Lower leg skin (tissue), 4 donors: ENCODE data around the gene TMEM129. TPM values are rescaled to one million over a fixed set of nuclear protein-coding genes. Genes with fewer than 3 reads are reported as not detected.
A peak's percentile ranks its signal among the peaks of the same experiment; 100 is the strongest.

ENCODE experiments used
- DNase-seq, 2 donors: peaks; one replicate each; pipeline ENCODE4 v3.0.0-alpha.2; 2019; ENCODE audit warnings: low spot score in 2 of 2
- H3K4me3 ChIP-seq: fragments of 200-600 bp; sonication (generic); 2 replicates; pipeline ENCODE4 v1.5.1; 2017; ENCODE audit warnings: mild to moderate bottlenecking, low read depth; ENCODE audit not compliant: poor library complexity, severe bottlenecking
- CTCF ChIP-seq, 3 donors: fragments of 450-650 bp; IDR thresholded peaks; one replicate each; pipeline ENCODE4 v1.5.1; 2016; ENCODE audit warnings: antibody characterized with exemption in 3 of 3, mild to moderate bottlenecking in 3 of 3, moderate library complexity in 2 of 3
- POLR2A ChIP-seq, 2 donors: fragments of 450-650 bp; IDR thresholded peaks; one replicate each; pipeline ENCODE4 v1.6.1; 2016 to 2017; ENCODE audit warnings: antibody characterized with exemption in 2 of 2, mild to moderate bottlenecking in 1 of 2, moderate library complexity in 1 of 2
- WGBS, 2 donors: methylation state at CpG; one replicate each; pipeline ENCODE4 v1.1.5; 2018; 5-methylcytosine and 5-hydroxymethylcytosine counted together
- intact Hi-C: fragments of 100-400 bp; cut with DNase I; formaldehyde crosslinking; loops from one replicate; pipeline ENCODE4 v1.15.0; 2023; ENCODE audit warnings: low total_unique reads
- total RNA-seq, 4 donors: library from RNA; depleted of rRNA; stranded (reverse); fragments of >200 nt; gene quantifications; one replicate each; pipeline ENCODE4 v1.1.0, GENCODE V29; 2016

The TMEM129 gene
- total RNA-seq, 4 donors from 2014 or later, result 31.0 to 62.0 (median 57.6) TPM

- TF ChIP-seq POLR2A (IDR thresholded peaks at IDR 0.05), result no peak
- no peak for TF ChIP-seq CTCF (IDR thresholded peaks at IDR 0.05)
- intact Hi-C loops, result loop anchor here (5.0 kb wide), 1 partner anchor 33 kb away; no protein-coding TSS in a partner anchor
- no peak for DNase-seq
- 93 to 94% methylated on average over 10 of the region's 10 CpGs for WGBS, 2 donors
- no peak overlapping the region for H3K4me3 ChIP-seq
Measured at GRCh38 chr4:1725521-1725920, 4.4 kb upstream of the TMEM129 start.

DNA sequence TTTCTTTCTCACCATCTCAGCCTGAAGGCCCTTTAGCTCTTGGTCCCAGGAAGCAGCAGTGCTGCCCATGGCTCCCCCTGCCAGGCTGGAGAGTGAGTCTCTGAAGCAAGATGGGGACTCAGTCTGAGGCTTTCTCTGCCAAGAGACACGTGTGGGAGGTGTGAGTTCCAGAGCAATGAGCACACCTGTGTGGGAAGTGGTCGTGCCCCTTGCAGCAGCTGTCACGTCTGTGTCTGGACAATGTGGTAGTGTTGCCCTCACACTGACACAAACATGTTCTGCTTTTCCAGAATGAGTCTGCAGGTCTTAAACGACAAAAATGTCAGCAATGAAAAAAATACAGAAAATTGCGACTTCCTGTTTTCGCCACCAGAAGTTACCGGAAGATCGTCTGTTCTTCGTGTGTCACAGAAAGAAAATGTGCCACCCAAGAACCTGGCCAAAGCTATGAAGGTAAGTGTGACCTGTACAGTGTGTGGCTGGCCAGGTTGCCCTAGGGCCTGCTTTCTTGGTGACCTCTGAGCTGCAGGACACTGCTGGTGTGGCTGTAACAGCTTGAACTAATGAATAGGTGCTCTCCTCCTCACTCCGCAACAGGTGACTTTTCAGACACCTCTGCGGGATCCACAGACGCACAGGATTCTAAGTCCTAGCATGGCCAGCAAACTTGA, 2.1 kb upstream of the TMEM129 start:
- H3K4me3 ChIP-seq, result no peak overlapping the region
- intact Hi-C loops, result no loop called here
- TF ChIP-seq POLR2A (IDR thresholded peaks at IDR 0.05), result no peak
- TF ChIP-seq CTCF (IDR thresholded peaks at IDR 0.05), result no peak
- WGBS, 2 donors, result 73 to 83% methylated on average over 12 of the region's 12 CpGs
- DNase-seq, result no peak

- intact Hi-C loops, result no loop called here
- TF ChIP-seq POLR2A (IDR thresholded peaks at IDR 0.05) (no peak), CTCF (IDR thresholded peaks at IDR 0.05) (no peak)
- 57 to 64% methylated on average over 18 of the region's 18 CpGs for WGBS, 2 donors
- H3K4me3 ChIP-seq, result no peak overlapping the region
- DNase-seq, result no peak
Measured at GRCh38 chr4:1722551-1723118, 1.5 kb upstream of the TMEM129 start.

DNA sequence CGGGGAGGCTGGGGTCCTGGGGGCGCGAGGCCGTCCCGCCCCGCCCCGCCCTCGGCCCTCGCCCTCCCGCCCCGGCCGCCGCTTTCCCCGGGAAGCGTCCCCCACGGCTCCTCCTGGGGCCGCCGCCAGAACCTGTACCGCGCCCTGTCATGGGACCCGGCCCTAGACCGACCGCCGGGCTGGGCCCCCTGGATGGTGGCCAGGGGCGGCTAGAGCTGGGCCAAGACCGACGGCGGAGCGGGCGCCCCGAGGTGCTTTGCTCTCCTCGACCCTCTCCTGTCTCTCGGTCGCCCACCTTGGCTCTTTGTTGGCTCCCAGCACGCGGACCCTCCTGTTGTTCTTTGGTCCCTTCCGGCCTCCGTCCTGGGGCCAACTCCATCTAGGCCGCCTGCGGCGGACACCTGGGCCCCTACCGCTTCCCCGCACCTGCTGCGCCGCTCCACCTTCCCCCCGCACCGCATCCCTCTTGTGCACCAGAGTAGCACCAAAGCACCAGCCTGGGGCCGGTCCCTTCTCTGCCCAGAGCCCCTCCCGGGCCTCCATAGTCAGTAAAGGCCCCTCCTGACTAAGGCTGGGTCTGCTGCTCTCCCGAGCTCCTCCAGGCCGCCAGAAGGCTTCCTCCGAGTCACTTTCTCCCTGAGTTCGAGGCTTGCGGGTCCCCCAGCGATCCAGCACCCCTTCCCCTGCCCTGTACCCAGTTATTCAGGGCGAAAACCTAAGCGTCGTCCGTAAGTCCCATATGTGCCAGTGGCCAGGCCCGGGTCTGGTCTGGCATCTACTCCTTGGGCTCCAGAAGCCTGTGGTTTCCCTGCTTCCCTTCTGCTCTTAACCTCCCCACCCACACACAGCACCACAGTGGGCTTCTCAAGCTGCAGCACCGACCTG, 785 bp upstream of the TMEM129 start:
- 8 to 12% methylated on average over 31 to 48 of the region's 61 CpGs for WGBS, 2 donors
- intact Hi-C loops, result no loop called here
- DNase-seq, result no peak
- TF ChIP-seq CTCF (IDR thresholded peaks at IDR 0.05), result no peak
- no peak for TF ChIP-seq POLR2A (IDR thresholded peaks at IDR 0.05)
- no peak overlapping the region for H3K4me3 ChIP-seq

- peak overlapping the region; percentile 63 for H3K4me3 ChIP-seq
- TF ChIP-seq POLR2A (IDR thresholded peaks at IDR 0.05), result no peak
- no peak for TF ChIP-seq CTCF (IDR thresholded peaks at IDR 0.05)
- intact Hi-C loops, result no loop called here
- WGBS, 2 donors, result 1 to 6% methylated on average over 23 to 60 of the region's 79 CpGs
- no peak for DNase-seq
Measured at GRCh38 chr4:1720163-1720983, 750 bp downstream of the TMEM129 start.
